IMR-90 (cell line): ENCODE data around the gene NMNAT3. TPM values are rescaled to one million over a fixed set of nuclear protein-coding genes. Genes with fewer than 3 reads are reported as not detected.

Source experiments
- ATAC-seq: fragments of 200-7000 bp; cut with Tn5 transposase; 2 replicates; pipeline ENCODE4 v1.9.1; 2020; ENCODE audit warnings: low read depth, mild to moderate bottlenecking, moderate library complexity
- BruUV-seq: library from RNA; stranded (reverse); fragments of 400-500 nt; replicated peaks from 2 replicates; lab custom pipeline; 2021; lab: Mats Ljungman, UMichigan
- CTCF ChIA-PET: fragments of 300-600 bp; formaldehyde crosslinking; extraction: SDS; loops from one replicate; lab custom pipeline; 2021; ENCODE audit warnings: antibody characterized with exemption; lab: Yijun Ruan, JAX
- POLR2A ChIA-PET: fragments of 300-600 bp; sonication (Branson Sonifier 250); formaldehyde crosslinking; loops from one replicate; lab custom pipeline; 2022; ENCODE audit warnings: antibody characterized with exemption; ENCODE audit not compliant: unreplicated experiment; lab: Charles Lee
- DNase-seq: peaks from one replicate; pipeline ENCODE4 v3.0.0; 2013
- H2AFZ ChIP-seq: replicated peaks from 2 replicates; pipeline ENCODE3; 2013; ENCODE audit warnings: low read length, mild to moderate bottlenecking; ENCODE audit not compliant: poor library complexity
- H2AK5ac ChIP-seq: 2 replicates; pipeline ENCODE4 v1.6.1; 2013; ENCODE audit warnings: low read depth, low read length, inconsistent platforms
- H2AK9ac ChIP-seq: replicated peaks from 2 replicates; pipeline ENCODE3; 2013; ENCODE audit warnings: mild to moderate bottlenecking, low read depth, low read length, moderate library complexity; ENCODE audit not compliant: poor library complexity
- H2BK120ac ChIP-seq: 2 replicates; pipeline ENCODE4 v1.6.1; 2013; ENCODE audit warnings: low read depth, low read length, inconsistent platforms
- H2BK15ac ChIP-seq: 3 replicates; pipeline ENCODE4 v1.6.1; 2013; ENCODE audit warnings: low read depth, low read length, inconsistent platforms
- H2BK20ac ChIP-seq: 2 replicates; pipeline ENCODE4 v1.6.1; 2013; ENCODE audit warnings: low read depth, mild to moderate bottlenecking, inconsistent platforms, low read length, moderate library complexity
- H2BK5ac ChIP-seq: 2 replicates; pipeline ENCODE4 v1.6.1; 2013; ENCODE audit warnings: mild to moderate bottlenecking, low read depth, low read length, inconsistent platforms; ENCODE audit not compliant: poor library complexity, severe bottlenecking
- H3K14ac ChIP-seq: replicated peaks from 2 replicates; pipeline ENCODE4 v1.6.1; 2013; ENCODE audit warnings: low read depth, low read length, inconsistent platforms
- H3K18ac ChIP-seq: 2 replicates; pipeline ENCODE4 v1.6.1; 2013; ENCODE audit warnings: low read depth, low read length, control low read depth
- H3K23ac ChIP-seq: 2 replicates; pipeline ENCODE4 v1.6.1; 2013; ENCODE audit warnings: low read depth, low read length, inconsistent platforms
- H3K27ac ChIP-seq: 2 replicates; pipeline ENCODE4 v1.5.1; 2013; ENCODE audit warnings: mild to moderate bottlenecking, control low read depth, low read length; ENCODE audit not compliant: insufficient read depth
- H3K27me3 ChIP-seq: 2 replicates; pipeline ENCODE4 v1.6.1; 2013; ENCODE audit warnings: low read length; ENCODE audit not compliant: control insufficient read depth, insufficient read depth
- H3K36me3 ChIP-seq: 2 replicates; pipeline ENCODE4 v1.6.1; 2013; ENCODE audit warnings: low read length, mixed read lengths; ENCODE audit not compliant: control insufficient read depth, insufficient read depth
- H3K4ac ChIP-seq: 2 replicates; pipeline ENCODE4 v1.6.1; 2013; ENCODE audit warnings: low read depth, low read length, inconsistent platforms
- H3K4me1 ChIP-seq: 2 replicates; pipeline ENCODE4 v1.6.1; 2013; ENCODE audit warnings: low read length, mixed read lengths; ENCODE audit not compliant: control insufficient read depth, insufficient read depth
- H3K4me2 ChIP-seq: 2 replicates; pipeline ENCODE4 v1.6.1; 2013; ENCODE audit warnings: low read depth, mild to moderate bottlenecking, control low read depth, low read length, moderate library complexity
- H3K4me3 ChIP-seq: 2 replicates; pipeline ENCODE4 v1.5.1; 2013; ENCODE audit warnings: low read depth, mild to moderate bottlenecking, control low read depth, low read length, moderate library complexity; ENCODE audit not compliant: insufficient read depth
- H3K56ac ChIP-seq: 2 replicates; pipeline ENCODE4 v1.6.1; 2013; ENCODE audit warnings: low read length, inconsistent platforms; ENCODE audit not compliant: insufficient read depth; ENCODE audit errors: extremely low read depth
- H3K79me1 ChIP-seq, 2 experiments: 2 replicates each; pipeline ENCODE4 v1.6.1; 2013; ENCODE audit warnings: low read length in 2 of 2, inconsistent platforms in 1 of 2, low read depth in 1 of 2
- H3K9ac ChIP-seq: 2 replicates; pipeline ENCODE4 v1.6.1; 2013; ENCODE audit warnings: low read depth, low read length, control low read depth
- H3K9me1 ChIP-seq: 2 replicates; pipeline ENCODE4 v1.6.1; 2013; ENCODE audit warnings: low read length, inconsistent platforms; ENCODE audit not compliant: insufficient read depth
- H3K9me3 ChIP-seq: 2 replicates; pipeline ENCODE4 v1.6.1; 2013; ENCODE audit warnings: low read length; ENCODE audit not compliant: control insufficient read depth, insufficient read depth
- H4K20me1 ChIP-seq: 2 replicates; pipeline ENCODE4 v1.6.1; 2013; ENCODE audit warnings: low read length, inconsistent platforms; ENCODE audit not compliant: insufficient read depth
- H4K5ac ChIP-seq: 2 replicates; pipeline ENCODE4 v1.6.1; 2013; ENCODE audit warnings: mild to moderate bottlenecking, low read depth, low read length, control low read depth
- H4K8ac ChIP-seq, 2 experiments: 2 replicates each; pipeline ENCODE4 v1.6.1; 2013; ENCODE audit warnings: low read depth in 2 of 2, low read length in 2 of 2, control low read depth in 1 of 2, inconsistent platforms in 1 of 2
- H4K91ac ChIP-seq: 2 replicates; pipeline ENCODE4 v1.6.1; 2013; ENCODE audit warnings: low read depth, low read length, inconsistent platforms; ENCODE audit not compliant: insufficient read depth
- NFE2L2 ChIP-seq: fragments of 150-350 bp; IDR thresholded peaks from 2 replicates; pipeline ENCODE4 v1.6.1; 2016; ENCODE audit warnings: low read depth, mild to moderate bottlenecking, low read length
- SMC3 ChIP-seq: fragments of 150-350 bp; IDR thresholded peaks from 2 replicates; pipeline ENCODE4 v1.6.1; 2016; ENCODE audit warnings: low read depth, mild to moderate bottlenecking, antibody characterized with exemption, low read length, moderate library complexity
- WGBS, 2 experiments: methylation state at CpG; one replicate each; pipeline versions ENCODE4 v1.1.5 to v1.1.7; 2013; ENCODE audit warnings: missing lambda C conversion rate in 2 of 2; ENCODE audit not compliant: insufficient read length in 1 of 2; ENCODE audit errors: extremely low coverage in 2 of 2; 5-methylcytosine and 5-hydroxymethylcytosine counted together
- dilution Hi-C: fragments of 300-500 bp; cut with HindIII; formaldehyde crosslinking; loops from one replicate; pipeline ENCODE4 v1.14.3; 2018; ENCODE audit warnings: low sequenced_read_pairs; ENCODE audit not compliant: unreplicated experiment
- in situ Hi-C: fragments of 300-500 bp; cut with MboI; formaldehyde crosslinking; loops from 3 replicates; pipeline ENCODE4 v1.14.3; 2019; ENCODE audit warnings: low sequenced_read_pairs, inconsistent platforms, mixed read lengths
- intact Hi-C: fragments of 100-400 bp; cut with micrococcal nuclease; formaldehyde crosslinking; loops from 2 replicates; pipeline ENCODE4 v1.10.0; 2022
- polyA plus RNA-seq, 3 experiments: library from polyadenylated mRNA; depleted of rRNA; stranded (reverse); fragments of >200 nt; gene quantifications; 2 replicates each; pipeline ENCODE4 v1.2.3, GENCODE V29; 2012; ENCODE audit warnings: low replicate concordance in 1 of 3
- total RNA-seq: library from RNA; depleted of rRNA; stranded (reverse); fragments of >200 nt; gene quantifications from 2 replicates; pipeline ENCODE4 v1.2.3, GENCODE V29; 2012
- TF ChIP-seq, protein P1 (sequence below): fragments of 150-350 bp; IDR thresholded peaks from 2 replicates; pipeline ENCODE4 v1.6.1; 2017; ENCODE audit warnings: mild to moderate bottlenecking, antibody characterized with exemption, low read length, low read depth
- TF ChIP-seq, protein P2 (sequence below): fragments of 150-350 bp; IDR thresholded peaks from 2 replicates; pipeline ENCODE4 v1.6.1; 2016; ENCODE audit warnings: low read depth, mild to moderate bottlenecking, low read length, moderate library complexity, borderline replicate concordance

NMNAT3 gene
- total and polyA plus RNA-seq, 2 of the 4 experiments (the other 2 are of a cell fraction): 0.12 to 0.36 TPM

DNA sequence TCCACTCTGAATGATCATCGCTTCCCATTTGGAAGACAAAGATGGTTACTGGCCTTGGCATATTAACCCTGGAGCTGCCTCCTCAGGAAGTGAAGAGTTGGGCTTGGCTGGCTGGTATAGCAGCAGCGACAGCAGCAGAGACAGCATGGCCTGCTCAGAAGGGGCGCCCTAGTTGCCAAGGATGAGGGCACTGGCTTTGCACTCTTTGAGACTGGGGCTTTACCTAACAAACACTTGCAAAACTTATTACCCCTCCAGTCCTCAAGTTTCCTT is 69.7 kb downstream of the NMNAT3 start:
- ATAC-seq: no peak
- WGBS, 2 experiments: no CpG with 5 or more reads among the region's 3 CpGs
- intact Hi-C loops (no loop called here), in situ Hi-C loops (no loop called here), dilution Hi-C loops (no loop called here)
- Histone ChIP-seq H3K9me3 (no peaks in the 10 kb centered on the region), H2AFZ (no peak overlapping the region), H3K27me3 (no peaks in the 10 kb centered on the region), H4K91ac (no peak overlapping the region), H3K9me1 (no peaks in the 10 kb centered on the region), H3K79me1 (no peaks in the 10 kb centered on the region), H3K23ac (no peak overlapping the region), H3K4me1 (no peaks in the 10 kb centered on the region), H2AK5ac (no peak overlapping the region), H3K14ac (no peak overlapping the region), H4K5ac (no peak overlapping the region), H3K36me3 (no peaks in the 10 kb centered on the region), H3K4me2 (no peak overlapping the region), H3K9ac (no peak overlapping the region), H3K56ac (no peak overlapping the region), H2AK9ac (no peak overlapping the region), H2BK15ac (no peak overlapping the region), H3K4ac (no peak overlapping the region), H3K18ac (no peak overlapping the region), H2BK20ac (no peak overlapping the region), H2BK5ac (no peak overlapping the region), H2BK120ac (no peak overlapping the region), H3K4me3 (no peak overlapping the region), H4K20me1 (no peaks in the 10 kb centered on the region), H3K27ac (no peak overlapping the region), H4K8ac (no peak overlapping the region)
- TF ChIP-seq NFE2L2 (no peak), SMC3 (no peak)
- TF ChIP-seq, protein P1, sequence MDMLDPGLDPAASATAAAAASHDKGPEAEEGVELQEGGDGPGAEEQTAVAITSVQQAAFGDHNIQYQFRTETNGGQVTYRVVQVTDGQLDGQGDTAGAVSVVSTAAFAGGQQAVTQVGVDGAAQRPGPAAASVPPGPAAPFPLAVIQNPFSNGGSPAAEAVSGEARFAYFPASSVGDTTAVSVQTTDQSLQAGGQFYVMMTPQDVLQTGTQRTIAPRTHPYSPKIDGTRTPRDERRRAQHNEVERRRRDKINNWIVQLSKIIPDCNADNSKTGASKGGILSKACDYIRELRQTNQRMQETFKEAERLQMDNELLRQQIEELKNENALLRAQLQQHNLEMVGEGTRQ: no peak
- TF ChIP-seq, protein P2, sequence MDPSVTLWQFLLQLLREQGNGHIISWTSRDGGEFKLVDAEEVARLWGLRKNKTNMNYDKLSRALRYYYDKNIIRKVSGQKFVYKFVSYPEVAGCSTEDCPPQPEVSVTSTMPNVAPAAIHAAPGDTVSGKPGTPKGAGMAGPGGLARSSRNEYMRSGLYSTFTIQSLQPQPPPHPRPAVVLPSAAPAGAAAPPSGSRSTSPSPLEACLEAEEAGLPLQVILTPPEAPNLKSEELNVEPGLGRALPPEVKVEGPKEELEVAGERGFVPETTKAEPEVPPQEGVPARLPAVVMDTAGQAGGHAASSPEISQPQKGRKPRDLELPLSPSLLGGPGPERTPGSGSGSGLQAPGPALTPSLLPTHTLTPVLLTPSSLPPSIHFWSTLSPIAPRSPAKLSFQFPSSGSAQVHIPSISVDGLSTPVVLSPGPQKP: no peak
- POLR2A ChIA-PET: no interaction called here
- CTCF ChIA-PET: no interaction called here
- no TSS peak for BruUV-seq
- no peak for DNase-seq
